GM12874 (cell line): ENCODE measurements around the gene SFT2D3.

Experiments
- CTCF ChIP-seq: IDR thresholded peaks from 2 replicates; pipeline ENCODE4 v1.5.1; 2011; ENCODE audit warnings: low read depth, mild to moderate bottlenecking, control low read depth, low read length, moderate library complexity; ENCODE audit not compliant: insufficient read depth

SFT2D3 gene

GRCh38 chr2:127740665-127741288, 39.5 kb downstream of the SFT2D3 start:
- TF ChIP-seq CTCF = no peak

- TF ChIP-seq CTCF = no peak
Observed at GRCh38 chr2:127743477-127744026, 42.3 kb downstream of the SFT2D3 start.

DNA sequence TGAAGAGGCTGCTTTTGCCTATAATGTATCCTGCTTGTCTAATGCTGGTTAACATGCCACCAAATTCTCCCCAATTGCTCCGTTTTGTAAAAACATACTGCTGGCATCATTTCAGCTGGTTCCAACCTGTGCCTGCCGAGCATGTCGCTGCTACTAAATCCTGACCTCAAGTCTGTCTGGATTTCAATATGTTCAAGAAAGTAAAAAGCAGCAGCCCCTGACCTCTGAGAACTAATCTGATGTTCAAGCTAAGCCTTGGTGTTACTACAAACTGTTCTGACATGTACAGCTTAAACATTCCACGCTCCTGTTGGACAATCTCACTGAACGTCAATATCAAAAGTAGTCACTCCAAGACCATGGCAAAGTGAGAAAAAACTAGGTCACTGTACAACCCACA, 46.3 kb downstream of the SFT2D3 start:
- TF ChIP-seq CTCF = no peak

DNA sequence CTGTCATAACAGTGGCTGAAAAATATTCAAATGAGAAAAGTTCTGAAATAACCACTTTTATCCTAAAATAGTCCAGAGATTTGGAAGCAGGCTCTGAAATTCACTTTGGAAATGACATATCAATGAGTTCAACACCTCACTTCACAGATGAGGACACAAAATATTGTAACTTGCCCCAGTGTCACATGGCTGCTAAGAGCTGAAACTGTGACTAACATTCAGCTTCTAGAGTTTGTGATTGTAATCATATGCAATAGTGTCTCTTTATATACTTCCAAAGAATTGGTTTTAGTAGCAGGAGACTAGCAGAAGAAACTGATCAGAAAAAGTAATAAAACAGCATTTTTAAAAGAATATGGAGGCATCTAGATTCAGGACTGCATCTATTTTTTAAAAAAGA, 52.1 kb downstream of the SFT2D3 start:
- no peak for TF ChIP-seq CTCF

DNA sequence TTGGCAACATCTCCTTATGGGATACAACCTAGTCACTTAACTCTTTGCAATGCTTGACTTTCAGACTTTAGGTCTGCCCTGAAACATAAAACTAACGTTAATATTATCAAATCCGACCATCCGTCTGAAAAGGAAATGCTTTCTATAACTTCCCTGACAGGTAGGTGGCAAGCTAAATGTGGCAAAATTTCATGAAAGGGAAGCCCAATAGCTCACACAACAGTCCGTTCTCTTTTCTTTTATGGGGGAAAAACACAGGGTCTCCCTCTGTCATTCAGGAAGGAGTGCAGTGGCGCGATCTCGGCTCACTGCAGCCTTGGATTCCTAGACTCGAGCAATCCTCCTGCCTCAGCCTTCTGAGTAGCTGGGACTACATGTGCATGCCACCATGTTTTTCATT, 52.9 kb downstream of the SFT2D3 start:
- TF ChIP-seq CTCF = no peak
